ENCODE results near the gene CXCL3. TPM values are rescaled to one million over a fixed set of nuclear protein-coding genes. Genes with fewer than 3 reads are reported as not detected.

CXCL3 gene
- total RNA-seq, 6 experiments from 2014 or later: 0.40 to 2.3 (median 1.4) TPM

- peak overlapping the region; percentile 90 for H3K4me3 Mint-ChIP-seq
- H3K27ac Mint-ChIP-seq: peak overlapping the region; percentile 79; the same call in 1 of the 2 replicates
- H3K4me1 Mint-ChIP-seq (ENCODE audit: low read depth): peaks cover 69% of the 10 kb centered on the region
- H3K36me3 Mint-ChIP-seq (ENCODE audit: low read depth): no peaks in the 10 kb centered on the region
- TF ChIP-seq CTCF (IDR thresholded peaks at IDR 0.05): no peak
- no peaks in the 10 kb centered on the region for H3K9me3 Mint-ChIP-seq
- DNase-seq: no peak
- H3K27me3 Mint-ChIP-seq (ENCODE audit: insufficient read depth): no peaks in the 10 kb centered on the region
Measured at GRCh38 chr4:74037076-74037955, 1.2 kb downstream of the CXCL3 start.

DNA sequence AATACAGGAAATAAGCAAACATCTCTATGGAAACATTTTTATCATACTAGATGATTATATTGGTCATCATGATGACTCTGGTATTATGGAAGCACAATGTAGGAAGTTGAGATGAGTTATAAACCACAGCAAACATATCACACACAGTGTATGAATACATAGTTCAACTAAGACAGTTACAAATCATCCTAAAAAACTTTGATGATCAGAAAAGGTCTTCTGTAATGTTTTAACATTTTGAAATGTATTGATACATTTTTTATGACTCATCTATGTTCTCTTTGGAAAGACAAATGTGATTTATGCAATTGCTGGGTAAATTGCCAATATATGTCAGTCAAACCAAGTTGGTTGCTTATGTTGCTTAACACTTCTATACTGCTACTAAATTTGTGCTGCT, 4.8 kb downstream of the CXCL3 start:
- Mint-ChIP-seq H3K27me3 (ENCODE audit: insufficient read depth) (no peaks in the 10 kb centered on the region), H3K4me1 (ENCODE audit: low read depth) (peaks cover 44% of the 10 kb centered on the region), H3K9me3 (no peaks in the 10 kb centered on the region), H3K36me3 (ENCODE audit: low read depth) (no peaks in the 10 kb centered on the region), H3K4me3 (no peak overlapping the region), H3K27ac (peak overlapping the region; percentile 55; the same call in 1 of the 2 replicates)
- TF ChIP-seq CTCF (IDR thresholded peaks at IDR 0.05): no peak
- DNase-seq: no peak

GRCh38 chr4:74032064-74032463, 6.4 kb downstream of the CXCL3 start:
- Mint-ChIP-seq H3K4me1 (ENCODE audit: low read depth) (peaks cover 33% of the 10 kb centered on the region), H3K27me3 (ENCODE audit: insufficient read depth) (no peaks in the 10 kb centered on the region), H3K27ac (no peak overlapping the region), H3K4me3 (no peak overlapping the region), H3K9me3 (no peaks in the 10 kb centered on the region), H3K36me3 (ENCODE audit: low read depth) (no peaks in the 10 kb centered on the region)
- no peak for TF ChIP-seq CTCF (IDR thresholded peaks at IDR 0.05)
- DNase-seq: no peak

DNA sequence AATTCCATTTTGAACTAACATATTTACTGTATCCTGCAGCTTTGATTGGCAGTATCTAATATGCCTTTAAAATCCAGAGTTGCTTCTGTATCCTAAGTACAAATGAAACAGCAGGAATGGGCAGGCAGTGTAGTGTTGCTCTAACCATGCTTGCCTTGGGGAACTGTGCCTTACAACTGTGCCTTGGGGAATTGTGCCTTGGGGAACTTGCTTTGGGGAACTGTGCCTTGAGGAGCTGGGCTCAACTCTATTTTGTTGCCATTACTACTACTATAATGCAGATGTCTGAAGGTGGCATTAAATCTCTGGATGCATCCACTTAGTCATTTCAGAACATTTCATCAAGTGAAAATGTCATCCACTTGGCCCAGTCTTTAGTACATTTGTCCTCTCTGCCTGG, 6.9 kb downstream of the CXCL3 start:
- H3K36me3 Mint-ChIP-seq (ENCODE audit: low read depth): no peaks in the 10 kb centered on the region
- no peak overlapping the region for H3K27ac Mint-ChIP-seq
- TF ChIP-seq CTCF (IDR thresholded peaks at IDR 0.05): no peak
- H3K4me1 Mint-ChIP-seq (ENCODE audit: low read depth): peaks cover 29% of the 10 kb centered on the region
- H3K4me3 Mint-ChIP-seq: no peak overlapping the region
- H3K27me3 Mint-ChIP-seq (ENCODE audit: insufficient read depth): no peaks in the 10 kb centered on the region
- no peak for DNase-seq
- H3K9me3 Mint-ChIP-seq: no peaks in the 10 kb centered on the region

- no peak overlapping the region for H3K4me3 Mint-ChIP-seq
- H3K36me3 Mint-ChIP-seq (ENCODE audit: low read depth): 0 out of 2 replicates have a peak, but pooled peaks cover 5% of the 10 kb centered on the region
- no peaks in the 10 kb centered on the region for H3K9me3 Mint-ChIP-seq
- H3K27ac Mint-ChIP-seq: no peak overlapping the region
- no peak for DNase-seq
- no peaks in the 10 kb centered on the region for H3K27me3 Mint-ChIP-seq (ENCODE audit: insufficient read depth)
- no peak for TF ChIP-seq CTCF (IDR thresholded peaks at IDR 0.05)
- peaks cover 29% of the 10 kb centered on the region for H3K4me1 Mint-ChIP-seq (ENCODE audit: low read depth)
Measured at GRCh38 chr4:74030285-74030684, 8.2 kb downstream of the CXCL3 start.
